Osteoblast (primary cell): Measurements from ENCODE around the gene PRSS50. TPM values are rescaled to one million over a fixed set of nuclear protein-coding genes. Genes with fewer than 3 reads are reported as not detected.

Source experiments
- DNase-seq: peaks from one replicate; pipeline ENCODE4 v3.0.0; 2011; ENCODE audit warnings: low spot score, mixed read lengths; ENCODE audit not compliant: insufficient read length; ENCODE audit errors: missing footprints
- H2AFZ ChIP-seq: 2 replicates; pipeline ENCODE4 v1.6.0; 2011; ENCODE audit warnings: mild to moderate bottlenecking, low read length
- H3K27ac ChIP-seq: 2 replicates; pipeline ENCODE4 v1.5.1; 2011; ENCODE audit warnings: mild to moderate bottlenecking, low read depth, low read length, moderate library complexity
- H3K27me3 ChIP-seq: 2 replicates; pipeline ENCODE4 v1.6.0; 2012; ENCODE audit warnings: mild to moderate bottlenecking, control low read depth, inconsistent platforms, low read length, moderate library complexity; ENCODE audit not compliant: insufficient read depth
- H3K36me3 ChIP-seq: 2 replicates; pipeline ENCODE4 v1.5.1; 2011; ENCODE audit warnings: mild to moderate bottlenecking, low read length, control low read depth, moderate library complexity; ENCODE audit not compliant: insufficient read depth
- H3K4me1 ChIP-seq: 2 replicates; pipeline ENCODE4 v1.5.1; 2011; ENCODE audit warnings: mild to moderate bottlenecking, low read length, control low read depth, moderate library complexity; ENCODE audit not compliant: insufficient read depth
- H3K4me2 ChIP-seq: 2 replicates; pipeline ENCODE4 v1.6.0; 2011; ENCODE audit warnings: mild to moderate bottlenecking, low read length; ENCODE audit not compliant: insufficient read depth
- H3K4me3 ChIP-seq: fragments of 200-600 bp; sonication (generic); 3 replicates; pipeline ENCODE4 v1.5.1; 2012; ENCODE audit warnings: mild to moderate bottlenecking, low read length, inconsistent platforms; ENCODE audit not compliant: insufficient read depth
- H3K79me2 ChIP-seq: 2 replicates; pipeline ENCODE4 v1.6.0; 2012; ENCODE audit warnings: mild to moderate bottlenecking, low read length, control low read depth, inconsistent platforms; ENCODE audit not compliant: insufficient read depth
- H3K9me3 ChIP-seq: 2 replicates; pipeline ENCODE4 v1.5.1; 2011; ENCODE audit warnings: low read depth, low read length, control low read depth
- H4K20me1 ChIP-seq: 2 replicates; pipeline ENCODE4 v1.6.0; 2012; ENCODE audit warnings: mild to moderate bottlenecking, low read length, control low read depth; ENCODE audit not compliant: insufficient read depth
- total RNA-seq: library from RNA; depleted of rRNA; stranded (reverse); fragments of >200 nt; gene quantifications from 2 replicates; pipeline ENCODE4 v1.2.3, GENCODE V29; 2012
- TF ChIP-seq, protein P1 (sequence below): IDR thresholded peaks from 2 replicates; pipeline ENCODE4 v1.5.1; 2011; ENCODE audit warnings: mild to moderate bottlenecking, low read depth, low read length, moderate library complexity; ENCODE audit errors: extremely low read depth

The PRSS50 gene
- total RNA-seq, 1 donor, result not detected

DNA sequence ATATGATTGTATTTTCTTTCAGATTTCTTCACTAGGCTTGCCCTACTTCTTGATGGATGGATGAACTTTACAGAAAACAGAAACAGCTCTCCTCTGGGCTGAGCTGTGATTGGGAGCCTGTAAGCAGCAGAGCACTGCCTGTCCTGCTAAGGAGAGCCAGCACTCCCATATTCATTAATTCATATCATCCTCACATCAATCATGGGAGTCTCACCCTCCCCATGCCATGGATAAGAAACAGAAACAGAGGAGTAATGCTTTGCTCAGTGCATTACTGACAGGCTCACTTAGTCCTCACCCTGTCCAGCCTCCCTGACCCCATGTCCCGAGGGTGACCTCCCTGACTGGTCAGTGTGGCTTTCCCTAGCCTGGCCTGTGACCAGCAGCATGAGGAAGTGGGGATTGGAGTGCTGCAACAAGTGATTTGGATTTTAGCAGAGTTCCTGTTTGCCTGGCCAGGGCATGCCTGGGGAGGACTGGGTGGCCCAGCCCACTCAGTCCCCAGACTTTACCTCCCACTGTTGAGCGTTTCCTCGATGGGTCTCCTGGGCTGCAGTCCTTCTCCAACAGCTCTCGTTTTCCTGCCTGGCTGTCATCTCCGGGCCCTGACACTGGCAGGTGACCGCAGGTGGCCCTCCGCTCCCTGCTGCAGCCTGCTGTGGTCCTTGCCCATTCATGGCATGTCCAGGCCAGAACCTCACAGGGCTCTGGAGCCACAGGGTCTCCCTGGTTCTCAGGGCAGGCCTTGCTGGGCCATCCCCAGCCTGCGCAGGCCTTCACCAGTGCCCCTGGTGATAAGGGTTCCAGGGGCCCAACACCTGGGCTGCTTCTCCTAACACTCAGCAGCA, 17.8 kb downstream of the PRSS50 start:
- Histone ChIP-seq H3K79me2 (no peaks in the 10 kb centered on the region), H4K20me1 (no peaks in the 10 kb centered on the region), H3K36me3 (no peaks in the 10 kb centered on the region), H2AFZ (no peak overlapping the region), H3K9me3 (no peaks in the 10 kb centered on the region), H3K4me3 (no peak overlapping the region), H3K4me1 (no peaks in the 10 kb centered on the region), H3K4me2 (no peak overlapping the region), H3K27me3 (peaks cover 21% of the 10 kb centered on the region), H3K27ac (no peak overlapping the region)
- DNase-seq, result no peak
- TF ChIP-seq, protein P1, sequence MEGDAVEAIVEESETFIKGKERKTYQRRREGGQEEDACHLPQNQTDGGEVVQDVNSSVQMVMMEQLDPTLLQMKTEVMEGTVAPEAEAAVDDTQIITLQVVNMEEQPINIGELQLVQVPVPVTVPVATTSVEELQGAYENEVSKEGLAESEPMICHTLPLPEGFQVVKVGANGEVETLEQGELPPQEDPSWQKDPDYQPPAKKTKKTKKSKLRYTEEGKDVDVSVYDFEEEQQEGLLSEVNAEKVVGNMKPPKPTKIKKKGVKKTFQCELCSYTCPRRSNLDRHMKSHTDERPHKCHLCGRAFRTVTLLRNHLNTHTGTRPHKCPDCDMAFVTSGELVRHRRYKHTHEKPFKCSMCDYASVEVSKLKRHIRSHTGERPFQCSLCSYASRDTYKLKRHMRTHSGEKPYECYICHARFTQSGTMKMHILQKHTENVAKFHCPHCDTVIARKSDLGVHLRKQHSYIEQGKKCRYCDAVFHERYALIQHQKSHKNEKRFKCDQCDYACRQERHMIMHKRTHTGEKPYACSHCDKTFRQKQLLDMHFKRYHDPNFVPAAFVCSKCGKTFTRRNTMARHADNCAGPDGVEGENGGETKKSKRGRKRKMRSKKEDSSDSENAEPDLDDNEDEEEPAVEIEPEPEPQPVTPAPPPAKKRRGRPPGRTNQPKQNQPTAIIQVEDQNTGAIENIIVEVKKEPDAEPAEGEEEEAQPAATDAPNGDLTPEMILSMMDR, result no peak

DNA sequence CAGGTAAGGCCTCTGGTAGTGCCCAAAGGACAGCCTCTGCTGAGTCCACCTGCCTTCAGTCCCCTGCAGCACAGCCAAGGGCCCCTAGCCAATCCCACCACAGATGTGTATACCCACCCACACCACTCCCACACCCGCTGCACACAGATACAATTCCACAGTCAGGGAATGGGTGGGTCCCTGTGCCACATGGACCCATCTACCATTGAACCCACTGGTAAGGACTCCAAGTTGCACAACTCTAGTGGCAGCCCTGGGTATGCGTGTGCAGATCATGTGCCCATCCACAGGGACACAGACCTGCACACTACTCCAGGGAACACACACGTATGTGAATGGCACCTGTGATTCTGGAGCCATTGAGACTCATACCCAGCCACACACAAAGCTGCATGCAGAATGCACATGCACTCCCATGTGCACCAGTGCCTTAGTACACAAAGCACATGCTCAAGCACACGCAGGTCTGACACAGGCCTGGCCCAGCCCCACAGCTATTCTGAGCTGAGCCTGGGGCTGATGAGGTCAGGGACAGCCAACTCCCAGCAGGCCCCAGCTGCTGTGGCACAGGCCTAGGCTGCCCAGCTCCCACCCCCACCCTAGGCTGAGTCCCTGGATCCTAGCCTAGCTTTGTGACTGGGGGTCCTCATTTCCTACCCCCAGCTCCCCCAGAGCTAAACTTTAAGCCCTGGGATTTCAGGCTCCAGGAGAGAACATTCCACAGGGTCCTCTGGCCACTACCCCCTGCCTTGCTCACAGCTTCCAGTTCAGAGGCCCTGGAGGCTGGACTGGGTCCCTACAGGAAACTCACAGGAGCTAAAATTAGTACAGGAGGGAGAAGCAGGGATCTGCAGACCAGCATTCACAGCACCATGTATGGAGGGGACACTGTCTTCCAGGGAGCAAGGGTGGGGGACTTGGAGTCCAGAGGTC, 21.4 kb downstream of the PRSS50 start:
- H3K4me1 ChIP-seq, result peaks cover 7% of the 10 kb centered on the region
- no peak overlapping the region for H2AFZ ChIP-seq
- H3K36me3 ChIP-seq, result no peaks in the 10 kb centered on the region
- peak; percentile 94 for DNase-seq
- no peaks in the 10 kb centered on the region for H4K20me1 ChIP-seq
- H3K9me3 ChIP-seq, result no peaks in the 10 kb centered on the region
- peaks cover 10% of the 10 kb centered on the region for H3K27me3 ChIP-seq
- H3K79me2 ChIP-seq, result no peaks in the 10 kb centered on the region
- TF ChIP-seq, protein P1, result no peak
- H3K4me3 ChIP-seq, result no peak overlapping the region
- no peak overlapping the region for H3K27ac ChIP-seq
- no peak overlapping the region for H3K4me2 ChIP-seq

DNA sequence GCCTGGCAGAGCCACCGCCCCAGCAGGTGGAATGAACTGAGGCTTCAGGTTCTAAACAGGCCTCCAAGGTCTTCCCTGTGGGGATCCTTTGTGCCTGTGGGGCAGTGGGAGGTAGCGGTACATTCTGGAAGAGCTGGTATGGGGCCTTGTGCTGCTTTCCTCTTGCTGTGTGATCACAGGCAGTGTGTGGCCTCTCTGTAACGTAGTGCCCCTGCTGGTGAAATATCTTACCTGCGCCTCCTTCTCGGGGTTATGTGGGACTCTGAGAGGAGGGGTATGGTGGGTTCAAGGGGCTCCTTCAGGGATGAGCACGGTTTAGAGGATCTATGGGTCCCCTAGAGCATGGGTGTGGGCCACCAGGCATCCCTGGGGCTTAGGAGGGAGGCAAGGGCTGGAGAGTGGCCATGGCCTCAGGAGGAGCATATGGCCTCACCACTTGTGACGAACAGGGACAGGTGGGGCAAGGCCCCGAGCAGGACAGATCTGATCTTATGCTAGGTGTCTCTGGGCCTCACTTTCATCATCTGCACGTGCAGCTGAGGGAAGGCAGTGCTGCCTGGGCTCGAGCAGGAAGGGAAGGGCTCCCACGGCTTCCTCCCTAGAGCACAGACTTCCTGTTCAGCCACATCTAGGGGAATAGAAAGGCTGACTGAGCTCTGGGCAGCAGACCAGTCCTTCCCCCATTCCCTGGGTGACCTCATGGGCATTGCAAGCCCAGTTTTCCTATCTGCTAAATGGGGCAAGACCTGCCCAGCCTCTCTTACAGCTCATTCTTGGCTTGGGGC, 22.3 kb downstream of the PRSS50 start:
- no peak for DNase-seq
- H3K79me2 ChIP-seq, result no peaks in the 10 kb centered on the region
- H3K4me3 ChIP-seq, result no peak overlapping the region
- no peaks in the 10 kb centered on the region for H3K36me3 ChIP-seq
- H3K27me3 ChIP-seq, result peaks cover 7% of the 10 kb centered on the region
- H3K9me3 ChIP-seq, result no peaks in the 10 kb centered on the region
- TF ChIP-seq, protein P1, result peak; percentile 32
- no peak overlapping the region for H3K27ac ChIP-seq
- no peak overlapping the region for H3K4me2 ChIP-seq
- H2AFZ ChIP-seq, result peak overlapping the region; percentile 35
- peaks cover 7% of the 10 kb centered on the region for H3K4me1 ChIP-seq
- no peaks in the 10 kb centered on the region for H4K20me1 ChIP-seq
